Right ventricle myocardium superior (tissue), 1 donor: ENCODE data around the gene ENPP5. TPM values are rescaled to one million over a fixed set of nuclear protein-coding genes. Genes with fewer than 3 reads are reported as not detected.

Experiments
- ATAC-seq: fragments of 200-7000 bp; cut with Tn5 transposase; one replicate; pipeline ENCODE4 v1.9.1; 2020; ENCODE audit warnings: mild to moderate bottlenecking; ENCODE audit not compliant: poor library complexity
- DNase-seq: peaks from one replicate; pipeline ENCODE4 v3.0.0-alpha.2; 2020
- intact Hi-C: fragments of 100-400 bp; cut with DNase I; formaldehyde crosslinking; loops from one replicate; pipeline ENCODE4 v1.11.2; 2022
- long read RNA-seq: library from polyadenylated mRNA; unstranded; transcript quantifications from one replicate; pipeline ENCODE4 v2.0.0, GENCODE V29; 2021
- total RNA-seq: library from RNA; stranded (reverse); fragmentation: NEBNext Ultra II Directional; extraction: Animal tissue kit (Norgen Biotek cat#: 25700); gene quantifications from one replicate; pipeline ENCODE4 v1.2.1, GENCODE V29; 2021
- donor health status: DM: no; HTN: yes; CAD: no; lungs with severe emphysema.

The ENPP5 gene, protein sequence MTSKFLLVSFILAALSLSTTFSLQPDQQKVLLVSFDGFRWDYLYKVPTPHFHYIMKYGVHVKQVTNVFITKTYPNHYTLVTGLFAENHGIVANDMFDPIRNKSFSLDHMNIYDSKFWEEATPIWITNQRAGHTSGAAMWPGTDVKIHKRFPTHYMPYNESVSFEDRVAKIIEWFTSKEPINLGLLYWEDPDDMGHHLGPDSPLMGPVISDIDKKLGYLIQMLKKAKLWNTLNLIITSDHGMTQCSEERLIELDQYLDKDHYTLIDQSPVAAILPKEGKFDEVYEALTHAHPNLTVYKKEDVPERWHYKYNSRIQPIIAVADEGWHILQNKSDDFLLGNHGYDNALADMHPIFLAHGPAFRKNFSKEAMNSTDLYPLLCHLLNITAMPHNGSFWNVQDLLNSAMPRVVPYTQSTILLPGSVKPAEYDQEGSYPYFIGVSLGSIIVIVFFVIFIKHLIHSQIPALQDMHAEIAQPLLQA
- total RNA-seq = 3.0 TPM
- long read RNA-seq, transcript ENPP5-202 (5 exons, 3,834 nt) = major isoform, 10 of 20 reads
- long read RNA-seq, transcript ENPP5-201 (4 exons, 2,544 nt) = minor isoform, 5 of 20 reads
- long read RNA-seq, partial matches to known transcripts = 1 of 20 reads
- long read RNA-seq, other reads (novel, unspliced or antisense) = 4 of 20 reads

DNA sequence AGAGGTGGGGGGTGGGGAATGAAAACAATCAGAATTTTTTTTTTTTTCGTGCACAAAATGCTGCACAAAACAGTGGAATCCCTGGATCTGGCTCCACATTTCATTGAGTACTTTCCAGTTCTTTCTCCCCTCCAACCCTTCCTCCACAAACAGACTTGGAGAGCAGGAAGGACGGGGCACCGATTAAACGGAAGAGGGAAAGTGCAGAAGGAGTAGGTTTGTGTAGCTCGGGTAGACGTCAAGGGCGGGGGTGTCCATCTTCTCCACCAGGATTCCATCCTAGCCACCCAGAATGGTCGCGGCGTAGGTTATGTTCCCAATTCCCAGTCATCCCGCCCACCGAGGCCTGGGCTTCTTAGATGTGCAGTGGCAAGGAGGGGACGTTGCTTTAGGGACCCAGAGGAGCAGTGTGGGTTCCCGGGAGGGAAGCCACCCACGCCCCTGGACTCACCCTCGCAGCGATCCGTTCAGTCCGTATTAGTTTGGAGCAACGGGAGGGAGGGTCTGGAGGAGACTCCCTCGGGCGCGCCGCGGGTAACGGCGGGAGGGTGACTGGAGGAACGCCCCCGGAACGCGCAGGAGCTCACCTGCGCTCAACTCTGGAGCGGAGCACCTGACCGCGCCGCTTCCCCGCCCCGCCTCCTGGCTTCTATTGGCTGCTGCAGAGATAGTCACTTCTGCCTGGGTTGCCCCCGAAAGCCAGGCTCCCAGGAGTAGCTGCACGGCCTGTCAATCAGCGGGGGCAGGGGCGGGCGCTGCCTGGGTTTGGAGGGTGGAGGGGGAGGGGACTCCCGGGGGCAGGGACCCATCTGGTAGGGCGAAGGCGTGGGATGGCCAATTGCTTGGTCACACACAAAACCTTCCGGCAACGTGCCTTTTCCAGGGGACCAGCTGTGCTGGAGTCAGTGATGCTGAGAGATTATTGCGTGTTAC is at the start of gene ENPP5:
ENPP5 (minus strand) TSS at position 624 of the 933 bp plus-strand sequence. CDS start 2,718 bp downstream, outside the sequence.
- intact Hi-C loops = no loop called here
- peak; percentile 96 for ATAC-seq
- peak; percentile 83 for DNase-seq

DNA sequence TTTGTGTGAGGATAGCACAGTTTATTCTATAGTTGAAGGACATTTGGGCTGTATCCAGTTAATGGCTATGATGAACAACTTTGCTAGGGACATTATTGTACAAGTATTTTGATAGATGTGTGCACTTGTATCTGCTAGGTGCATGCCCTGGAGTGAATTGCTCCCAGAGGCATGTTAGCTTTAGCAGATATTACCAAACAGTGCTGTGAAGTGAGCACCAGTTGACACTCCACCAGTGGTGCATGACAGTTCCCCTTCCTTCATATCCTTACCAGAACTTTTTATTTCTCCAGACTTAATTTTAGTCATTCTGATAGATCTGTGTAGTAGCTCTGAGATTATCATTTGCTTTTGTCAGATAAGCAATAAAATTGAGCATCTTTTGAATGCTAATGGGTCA is 48.9 kb upstream of the ENPP5 start:
- DNase-seq (no peak), ATAC-seq (peak; percentile 34)
- intact Hi-C loops = loop anchor here (10.0 kb wide), 1 partner anchor 405 kb away; no protein-coding TSS in a partner anchor

DNA sequence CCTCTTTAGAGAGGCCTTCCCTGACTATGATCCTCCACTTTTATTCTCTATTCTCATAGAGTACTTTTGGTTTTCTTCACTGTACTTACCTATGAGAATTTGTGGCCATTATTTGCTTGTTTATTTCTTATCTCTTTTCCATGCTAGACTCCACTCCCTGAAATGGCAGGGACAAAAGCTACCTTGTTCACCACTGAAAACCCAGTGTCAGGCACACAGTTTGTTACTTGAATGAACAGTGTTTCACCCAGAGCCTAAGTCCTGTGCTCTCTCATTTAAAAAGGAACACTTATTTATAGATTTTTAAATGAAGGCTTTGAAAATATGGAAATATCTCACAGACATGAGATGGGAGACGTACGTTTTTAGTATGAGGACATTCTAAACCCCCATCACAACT is 47.7 kb upstream of the ENPP5 start:
- intact Hi-C loops = no loop called here
- DNase-seq = no peak
- ATAC-seq = no peak

DNA sequence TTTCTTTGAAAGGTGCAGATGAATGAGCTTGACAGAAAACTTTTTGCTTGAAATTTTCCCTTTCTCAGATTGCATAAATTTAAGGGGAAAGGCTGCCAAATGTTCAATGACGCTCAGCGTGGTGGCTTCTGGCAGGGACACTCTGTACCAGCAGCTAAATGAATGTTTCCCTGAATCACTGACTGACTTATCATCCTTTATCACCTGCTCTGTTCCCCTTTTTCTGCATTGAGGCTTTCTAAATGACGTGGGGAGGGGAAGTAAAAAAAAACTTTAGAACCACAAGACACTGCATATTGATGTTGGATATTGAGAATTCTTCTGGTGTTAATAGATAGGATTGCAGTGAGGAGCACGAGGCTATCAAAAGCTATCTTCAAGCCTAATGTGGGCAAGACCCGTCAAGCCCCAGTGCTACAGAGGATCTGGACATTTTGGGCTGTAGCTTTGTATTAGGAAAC is 46.9 kb upstream of the ENPP5 start:
- intact Hi-C loops = no loop called here
- peak; percentile 47 for DNase-seq
- peak; percentile 84 for ATAC-seq

DNA sequence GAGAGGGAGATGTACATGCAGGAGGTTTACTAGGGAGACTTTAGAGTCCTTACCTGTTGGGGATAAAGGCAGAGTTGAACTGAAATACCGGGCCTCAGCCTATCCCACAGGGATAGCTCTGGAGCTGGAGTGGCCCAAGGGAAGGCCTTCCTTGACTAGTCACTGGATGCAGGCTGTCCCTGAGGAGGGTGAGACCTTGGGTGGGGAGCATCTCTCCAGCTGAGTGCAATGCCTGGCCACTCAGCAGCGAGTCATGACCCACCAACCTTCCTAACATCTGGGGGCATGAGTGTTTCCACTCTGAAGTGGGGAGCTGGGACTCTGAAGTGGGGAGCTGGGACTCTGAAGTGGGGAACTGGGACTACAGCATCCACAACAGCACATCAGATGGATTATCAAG is 46.1 kb upstream of the ENPP5 start:
- intact Hi-C loops = no loop called here
- no peak for ATAC-seq
- no peak for DNase-seq

DNA sequence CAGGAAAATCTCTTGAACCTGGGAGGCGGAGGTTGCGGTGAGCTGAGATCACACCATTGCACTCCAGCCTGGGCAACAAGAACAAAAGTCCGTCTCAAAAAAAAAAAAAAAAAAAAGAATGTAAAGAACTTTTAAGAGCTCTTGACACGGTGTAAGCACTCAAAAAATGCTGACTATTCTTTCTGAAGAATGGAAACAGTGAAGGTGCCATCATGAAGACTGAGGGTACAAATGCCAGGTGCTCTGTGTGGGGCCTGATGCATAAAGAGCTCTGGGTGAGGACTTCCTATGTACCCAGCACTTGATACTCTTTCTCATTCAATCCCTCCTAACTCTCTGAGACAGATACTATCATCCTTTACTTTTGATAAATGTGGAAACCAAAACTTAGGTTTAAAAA is 45.0 kb upstream of the ENPP5 start:
- ATAC-seq = no peak
- no peak for DNase-seq
- intact Hi-C loops = no loop called here

DNA sequence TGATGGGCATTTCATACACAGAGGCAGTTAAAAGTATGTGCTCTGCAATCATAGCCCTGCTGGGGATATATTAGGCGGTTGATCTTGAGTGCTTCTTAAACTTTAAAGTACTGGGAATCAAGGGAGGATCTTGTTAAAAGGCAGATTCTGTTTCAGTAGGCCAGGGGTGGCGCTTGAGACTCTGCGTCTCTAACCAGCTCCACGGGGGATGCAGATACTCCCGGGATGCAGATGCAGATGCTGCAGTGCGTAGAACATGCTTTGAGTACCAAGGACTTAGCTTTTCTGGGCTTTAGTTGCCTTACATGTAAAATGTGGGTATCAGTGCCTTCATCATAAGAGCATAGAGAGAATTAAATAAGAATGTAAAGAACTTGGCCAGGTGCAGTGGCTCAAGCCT is 44.4 kb upstream of the ENPP5 start:
- ATAC-seq (no peak), DNase-seq (no peak)
- intact Hi-C loops = no loop called here

DNA sequence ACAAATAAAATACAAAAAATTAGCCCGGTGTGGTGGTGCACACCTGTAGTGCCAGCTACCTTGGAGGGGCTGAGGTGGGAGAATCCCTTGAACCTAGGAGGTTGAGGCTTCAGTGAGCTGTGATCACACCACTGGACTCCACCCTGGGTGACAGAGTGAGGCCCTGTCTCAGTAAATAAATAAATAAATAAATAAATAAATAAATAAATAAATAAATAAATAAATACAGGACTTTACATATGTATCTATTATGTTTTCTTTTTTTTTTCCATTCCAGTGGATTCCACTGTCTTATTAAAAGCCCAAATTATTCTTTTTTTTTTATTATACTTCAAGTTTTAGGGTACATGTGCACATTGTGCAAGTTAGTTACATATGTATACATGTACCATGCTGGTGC is 41.1 kb upstream of the ENPP5 start:
- intact Hi-C loops = no loop called here

DNA sequence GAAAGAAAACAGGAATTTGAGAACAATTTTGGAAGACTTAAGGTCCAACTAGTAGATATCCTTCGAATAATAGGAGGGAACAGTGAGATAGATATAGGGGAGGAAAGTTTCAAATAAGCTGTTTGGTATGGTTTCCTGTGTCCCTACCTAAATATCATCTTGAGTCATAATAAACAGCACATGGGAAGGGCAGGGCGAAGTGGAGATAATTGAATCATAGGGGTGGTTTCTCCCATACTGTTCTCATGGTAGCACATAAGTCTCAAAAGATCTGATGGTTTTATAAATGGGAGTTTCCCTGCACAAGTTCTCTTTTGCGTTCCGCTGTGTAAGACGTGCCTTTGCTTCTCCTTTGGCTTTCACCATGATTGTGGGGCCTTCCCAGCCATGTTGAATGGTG is 39.5 kb upstream of the ENPP5 start:
- no peak for DNase-seq
- ATAC-seq = no peak
- intact Hi-C loops = no loop called here

More for the DNA sequence above, 41.1 kb upstream of the ENPP5 start:
- ATAC-seq (no peak), DNase-seq (no peak)

DNA sequence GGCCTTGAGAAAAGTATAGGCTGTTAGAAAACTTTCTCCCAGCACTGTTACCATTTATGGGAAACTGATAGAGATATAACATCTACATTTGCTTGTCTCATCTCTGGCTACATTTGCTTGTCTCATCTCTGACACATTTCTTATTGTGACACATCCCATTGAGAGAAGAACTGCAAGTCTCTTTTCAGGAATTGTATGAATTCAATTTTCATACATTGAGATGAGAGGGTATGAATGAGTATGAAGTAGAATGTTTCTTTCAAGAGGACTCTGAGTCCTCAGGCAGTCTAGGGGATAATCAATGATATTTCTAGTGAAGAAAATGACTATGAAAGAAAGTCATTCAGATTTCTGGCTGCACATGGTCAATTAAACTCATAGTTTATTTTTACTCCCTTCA is 37.5 kb upstream of the ENPP5 start:
- ATAC-seq = no peak
- DNase-seq = no peak
- intact Hi-C loops = loop anchor here (10.0 kb wide), 1 partner anchor 114 kb away; no protein-coding TSS in a partner anchor

DNA sequence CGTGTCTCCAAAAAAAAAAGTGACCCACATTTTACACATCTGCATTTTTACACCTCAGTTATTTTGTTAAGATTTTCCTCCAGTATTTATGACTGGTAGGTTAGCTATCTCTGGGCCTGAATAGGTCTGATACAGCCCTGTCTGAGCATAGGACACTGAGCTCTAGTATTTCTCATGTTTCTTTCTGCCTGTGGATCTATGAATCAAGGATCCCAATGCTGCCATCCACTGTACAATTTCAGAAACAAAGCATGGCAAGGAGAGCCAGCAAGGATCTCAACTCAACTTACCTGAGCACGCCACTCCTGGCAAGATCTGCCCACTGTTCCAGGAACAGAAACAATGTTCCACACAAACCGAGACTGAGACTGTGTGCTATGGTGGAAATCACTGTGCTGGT is 36.4 kb upstream of the ENPP5 start:
- intact Hi-C loops = loop anchor here (10.0 kb wide), 1 partner anchor 112 kb away; no protein-coding TSS in a partner anchor
- DNase-seq (no peak), ATAC-seq (peak; percentile 63)

DNA sequence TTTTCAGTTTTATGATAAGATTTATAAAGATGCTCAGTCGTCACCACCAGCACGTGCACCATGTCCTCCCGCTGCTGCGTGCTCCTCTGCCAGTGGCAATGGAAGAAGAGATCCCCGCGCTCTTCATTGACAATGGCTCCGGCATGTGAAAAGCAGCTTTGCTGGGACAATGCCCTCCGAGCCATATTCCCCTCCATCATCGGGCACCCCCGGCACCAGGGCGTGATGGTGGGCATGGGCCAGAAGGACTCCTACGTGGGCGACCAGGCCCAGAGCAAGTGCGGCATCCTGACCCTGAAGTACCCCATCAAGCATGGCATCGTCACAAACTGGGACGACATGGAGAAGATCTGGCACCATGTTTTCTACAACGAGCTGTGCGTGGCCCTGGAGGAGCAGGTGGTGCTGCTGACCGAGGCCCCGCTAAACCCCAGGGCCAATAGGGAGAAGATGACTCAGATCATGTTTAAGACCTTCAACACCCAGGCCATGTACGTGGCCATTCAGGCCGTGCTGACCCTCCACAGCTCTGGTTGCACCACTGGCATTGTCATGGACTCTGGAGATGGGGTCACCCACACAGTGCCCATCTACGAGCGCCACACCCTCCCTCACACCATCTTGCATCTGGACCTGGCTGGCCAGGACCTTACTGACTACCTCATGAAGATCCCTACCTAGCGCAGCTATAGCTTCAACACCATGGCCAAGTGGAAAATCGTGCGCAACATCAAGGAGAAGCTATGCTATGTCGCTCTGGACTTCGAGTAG is 34.3 kb upstream of the ENPP5 start:
- DNase-seq (no peak), ATAC-seq (no peak)
- intact Hi-C loops = loop anchor here (10.0 kb wide), 1 partner anchor 110 kb away; no protein-coding TSS in a partner anchor

DNA sequence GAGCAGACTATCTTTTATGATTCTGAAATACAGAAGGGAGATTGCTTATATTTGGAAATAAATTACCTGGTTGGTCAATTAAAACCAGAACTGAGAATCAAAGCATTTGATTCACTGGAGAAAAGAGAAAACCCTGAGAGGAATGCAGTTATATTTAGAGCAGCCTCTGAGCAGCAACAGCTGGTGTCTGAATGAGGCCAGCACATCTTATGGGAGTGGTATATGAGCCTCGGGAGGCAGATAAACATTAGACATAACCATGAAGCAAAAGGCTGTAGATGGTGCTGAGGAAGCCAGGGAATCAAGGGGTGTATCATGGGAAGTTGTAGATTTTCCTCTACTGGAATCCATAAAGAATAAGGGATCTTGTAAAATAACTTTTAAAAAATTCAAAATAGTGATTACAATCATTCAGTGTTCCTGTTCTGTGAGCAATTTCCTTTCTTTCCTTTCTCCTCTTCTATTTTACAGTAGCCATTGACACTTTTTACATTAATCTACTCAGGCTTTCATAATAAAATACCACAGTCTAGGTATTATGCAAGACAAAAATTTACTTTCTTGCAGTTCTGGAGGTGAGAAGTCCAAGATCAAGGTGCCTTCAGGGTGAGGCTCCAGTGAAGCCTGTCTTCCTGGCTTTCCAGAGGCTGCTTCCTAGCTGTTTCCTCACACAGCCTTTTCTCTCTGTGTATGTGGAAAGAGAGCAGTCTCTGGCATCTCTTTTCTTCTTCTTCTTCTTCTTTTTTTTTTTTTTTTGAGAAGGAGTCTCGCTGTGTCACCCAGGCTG is 32.8 kb upstream of the ENPP5 start:
- intact Hi-C loops = loop anchor here (10.0 kb wide), 1 partner anchor 109 kb away; no protein-coding TSS in a partner anchor
- ATAC-seq (no peak), DNase-seq (no peak)

DNA sequence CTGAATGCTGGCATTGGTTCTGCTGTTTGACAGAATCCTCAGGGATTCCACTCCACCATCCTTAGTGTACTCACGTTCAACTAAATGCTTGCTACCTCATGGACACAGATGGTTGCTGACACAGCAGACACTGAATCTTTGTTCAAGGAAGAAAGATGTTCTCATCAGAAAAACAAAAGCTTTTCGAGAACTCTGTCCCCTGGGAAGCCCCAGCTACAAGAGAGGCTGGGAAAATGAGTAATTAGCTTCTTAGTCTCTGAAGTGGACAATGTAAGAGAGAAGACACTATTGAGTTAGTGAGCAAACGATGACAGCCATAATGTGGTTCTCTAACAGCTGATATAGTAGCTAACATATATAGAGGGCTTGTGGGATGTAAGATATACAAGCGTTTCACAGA is 30.9 kb upstream of the ENPP5 start:
- ATAC-seq = no peak
- intact Hi-C loops = loop anchor here (10.0 kb wide), 1 partner anchor 107 kb away; no protein-coding TSS in a partner anchor

DNA sequence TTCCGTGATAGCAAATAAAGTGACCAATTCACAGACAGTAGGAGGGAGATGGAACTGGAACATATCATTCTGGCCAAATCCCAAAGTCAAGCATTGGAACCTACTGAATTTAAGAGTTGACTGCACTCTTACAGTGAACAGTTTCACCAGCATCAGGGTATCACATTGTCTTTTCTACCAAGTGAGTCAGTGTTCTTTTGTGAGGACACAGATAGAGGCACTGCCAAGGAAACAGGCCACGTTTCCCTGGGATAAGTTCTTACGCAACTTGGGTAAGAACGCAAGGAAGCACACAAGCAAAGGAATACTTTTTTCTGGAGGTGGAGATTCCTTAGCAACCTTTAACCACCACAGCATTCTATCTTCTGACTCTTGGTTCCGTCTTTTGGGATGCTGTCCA is 28.6 kb upstream of the ENPP5 start:
- ATAC-seq (peak; percentile 58), DNase-seq (no peak)
- intact Hi-C loops = no loop called here

More for the DNA sequence above, 30.9 kb upstream of the ENPP5 start:
- DNase-seq = no peak

DNA sequence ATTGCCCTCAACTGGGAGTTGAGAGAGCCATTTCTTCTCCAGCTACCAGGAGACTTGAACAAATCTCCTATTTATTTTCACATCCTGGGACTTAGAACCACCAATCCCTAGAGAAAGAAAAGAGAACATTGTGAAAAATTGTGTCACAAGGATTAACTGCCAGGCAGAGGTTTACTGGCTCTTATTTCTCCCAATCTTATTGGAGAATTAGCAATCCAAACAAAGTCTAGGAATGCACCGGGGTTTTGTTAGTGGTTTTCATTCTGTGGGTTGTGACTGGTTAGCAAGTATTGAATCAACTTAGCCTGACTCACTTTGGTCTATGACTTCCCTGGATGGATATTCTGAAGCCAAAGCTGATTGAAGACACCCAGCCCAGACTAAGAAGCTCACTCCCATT is 21.2 kb upstream of the ENPP5 start:
- no peak for DNase-seq
- ATAC-seq = no peak
- intact Hi-C loops = no loop called here

DNA sequence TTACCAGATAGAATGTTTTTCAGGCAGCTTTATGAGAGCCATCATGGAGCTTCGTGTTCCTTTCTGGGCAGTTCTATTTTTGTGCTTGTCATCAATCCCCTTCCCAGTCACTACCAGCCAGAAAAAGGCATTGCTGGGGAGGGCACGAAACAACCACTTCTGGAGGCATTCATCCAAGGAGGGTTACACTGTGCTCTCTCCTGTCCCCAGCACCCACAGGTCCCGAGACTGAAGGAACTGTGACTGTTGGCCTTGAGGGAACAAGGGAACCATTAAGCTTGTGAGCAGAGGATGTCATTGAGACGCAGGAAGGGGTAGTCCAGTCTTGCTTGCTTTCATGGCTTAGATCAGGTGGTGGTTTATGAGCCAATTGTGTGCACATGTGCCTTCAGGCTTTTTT is 20.1 kb upstream of the ENPP5 start:
- DNase-seq (no peak), ATAC-seq (peak; percentile 97)
- intact Hi-C loops = no loop called here
